ENCODE data around the gene WDR36.

WDR36 gene

GRCh38 chr5:111132731-111133435 lies 40.7 kb downstream of the WDR36 start:
- ChIA-PET POLR2A (no interaction called here), CTCF (interaction anchor here (0.9 to 1.5 kb wide), 2 partner anchors 10 to 25 kb away, joined by 3 read pairs; no protein-coding TSS in a partner anchor)
- DNase-seq (ENCODE audit: extremely low spot score): no peak
- no peak for TF ChIP-seq CTCF (IDR thresholded peaks at IDR 0.05; ENCODE audit: control extremely low read depth, extremely low read depth, low read depth, missing control alignments)

GRCh38 chr5:111133436-111133751 lies 41.2 kb downstream of the WDR36 start:
- ChIA-PET POLR2A (no interaction called here), CTCF (interaction anchor here (1.5 kb wide), 1 partner anchor 24 kb away, joined by 3 read pairs; no protein-coding TSS in a partner anchor)
- DNase-seq (ENCODE audit: extremely low spot score): no peak
- no peak for TF ChIP-seq CTCF (IDR thresholded peaks at IDR 0.05; ENCODE audit: control extremely low read depth, extremely low read depth, low read depth, missing control alignments)

- CTCF ChIA-PET: no interaction called here
- DNase-seq (ENCODE audit: extremely low spot score): no peak
- TF ChIP-seq CTCF (IDR thresholded peaks at IDR 0.05; ENCODE audit: control extremely low read depth, extremely low read depth, low read depth, missing control alignments): no peak
Observed at GRCh38 chr5:111134087-111134486, 41.9 kb downstream of the WDR36 start.

GRCh38 chr5:111134864-111135263 lies 42.7 kb downstream of the WDR36 start:
- POLR2A ChIA-PET: no interaction called here
- no peak for TF ChIP-seq CTCF (IDR thresholded peaks at IDR 0.05; ENCODE audit: control extremely low read depth, extremely low read depth, low read depth, missing control alignments)
- DNase-seq (ENCODE audit: extremely low spot score): no peak
- CTCF ChIA-PET: interaction anchor here (1.7 kb wide), 1 partner anchor 17 kb away, joined by 5 read pairs; no protein-coding TSS in a partner anchor

More at GRCh38 chr5:111134087-111134486, 41.9 kb downstream of the WDR36 start:
- POLR2A ChIA-PET: no interaction called here

GRCh38 chr5:111135363-111135762 lies 43.2 kb downstream of the WDR36 start:
- DNase-seq (ENCODE audit: extremely low spot score): no peak
- POLR2A ChIA-PET: no interaction called here
- no peak for TF ChIP-seq CTCF (IDR thresholded peaks at IDR 0.05; ENCODE audit: control extremely low read depth, extremely low read depth, low read depth, missing control alignments)
- CTCF ChIA-PET: interaction anchor here (1.7 kb wide), 1 partner anchor 17 kb away, joined by 5 read pairs; no protein-coding TSS in a partner anchor

GRCh38 chr5:111135946-111136345 lies 43.8 kb downstream of the WDR36 start:
- no peak for DNase-seq (ENCODE audit: extremely low spot score)
- POLR2A ChIA-PET: no interaction called here
- CTCF ChIA-PET: interaction anchor here (1.0 to 1.7 kb wide), 2 partner anchors 16 to 20 kb away, joined by 3 to 5 read pairs; no protein-coding TSS in a partner anchor
- TF ChIP-seq CTCF (IDR thresholded peaks at IDR 0.05; ENCODE audit: control extremely low read depth, extremely low read depth, low read depth, missing control alignments): no peak

Measured in GM10248 (cell line).